Left hindlimb (tissue), 1 donor: Measurements from ENCODE around the gene OPTC.

ENCODE experiments used
- DNase-seq: peaks from one replicate; pipeline ENCODE4 v3.0.0-alpha.2; 2018

The OPTC gene

DNA sequence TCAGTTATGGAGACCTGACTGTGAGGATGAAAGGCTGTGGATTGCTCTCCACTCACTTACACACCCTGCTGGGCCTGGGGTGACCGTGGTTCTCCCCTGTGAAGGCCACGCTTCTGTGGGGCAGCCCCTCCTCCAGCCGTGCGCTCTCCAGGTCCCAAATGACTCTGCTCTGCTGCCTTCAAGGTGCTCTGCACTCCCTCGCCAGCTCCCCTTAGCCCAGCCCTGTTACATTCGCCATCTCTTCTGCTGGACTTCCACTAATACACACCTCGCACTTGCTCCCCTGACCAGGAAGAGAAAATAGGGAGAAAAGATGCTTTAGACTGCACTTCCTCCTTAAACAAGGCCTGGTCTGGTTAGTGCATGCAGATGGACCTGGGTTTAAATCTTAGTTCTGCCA, 24.6 kb downstream of the OPTC start:
- DNase-seq: no peak

GRCh38 chr1:203519053-203519840, 25.3 kb downstream of the OPTC start:
- DNase-seq: no peak

DNA sequence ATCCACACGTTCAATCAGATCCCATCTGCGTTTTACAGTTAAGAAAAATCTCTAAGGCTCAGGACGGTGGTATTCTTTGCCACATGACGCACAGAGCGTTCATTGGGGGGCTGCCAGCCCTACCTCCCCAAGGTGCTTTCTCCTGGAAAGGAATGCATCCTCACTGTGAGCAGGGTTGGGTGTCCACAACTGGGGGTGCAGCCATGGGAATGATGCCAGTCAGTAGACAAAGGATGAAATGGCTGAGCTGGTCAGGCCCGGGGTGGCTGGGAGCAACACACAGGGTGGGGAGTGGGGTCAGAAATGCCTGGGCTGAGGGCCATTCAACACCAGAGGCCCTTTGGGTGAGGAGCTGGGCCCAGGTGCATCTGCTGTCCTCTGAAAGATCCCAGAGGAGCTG, 25.9 kb downstream of the OPTC start:
- no peak for DNase-seq

DNA sequence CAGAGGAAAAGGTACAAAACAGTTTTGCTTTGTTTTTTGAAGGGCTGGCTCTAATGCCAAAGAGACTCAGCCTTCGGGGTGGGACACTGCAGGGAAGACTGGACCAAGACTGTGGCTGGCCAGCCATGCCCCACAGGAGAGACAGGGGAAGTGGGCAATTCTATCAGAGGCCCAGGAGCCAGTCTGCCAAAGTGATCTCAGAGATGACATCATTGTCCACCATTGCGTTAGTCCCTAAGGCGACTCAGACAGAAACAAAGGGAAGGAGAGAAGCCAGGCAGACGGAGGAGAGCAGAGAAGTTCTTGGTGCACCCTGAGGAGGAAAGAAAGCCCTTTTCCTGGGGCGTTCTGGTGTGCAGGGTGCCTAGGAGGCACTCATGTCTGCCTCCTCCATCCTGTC, 26.4 kb downstream of the OPTC start:
- no peak for DNase-seq

DNA sequence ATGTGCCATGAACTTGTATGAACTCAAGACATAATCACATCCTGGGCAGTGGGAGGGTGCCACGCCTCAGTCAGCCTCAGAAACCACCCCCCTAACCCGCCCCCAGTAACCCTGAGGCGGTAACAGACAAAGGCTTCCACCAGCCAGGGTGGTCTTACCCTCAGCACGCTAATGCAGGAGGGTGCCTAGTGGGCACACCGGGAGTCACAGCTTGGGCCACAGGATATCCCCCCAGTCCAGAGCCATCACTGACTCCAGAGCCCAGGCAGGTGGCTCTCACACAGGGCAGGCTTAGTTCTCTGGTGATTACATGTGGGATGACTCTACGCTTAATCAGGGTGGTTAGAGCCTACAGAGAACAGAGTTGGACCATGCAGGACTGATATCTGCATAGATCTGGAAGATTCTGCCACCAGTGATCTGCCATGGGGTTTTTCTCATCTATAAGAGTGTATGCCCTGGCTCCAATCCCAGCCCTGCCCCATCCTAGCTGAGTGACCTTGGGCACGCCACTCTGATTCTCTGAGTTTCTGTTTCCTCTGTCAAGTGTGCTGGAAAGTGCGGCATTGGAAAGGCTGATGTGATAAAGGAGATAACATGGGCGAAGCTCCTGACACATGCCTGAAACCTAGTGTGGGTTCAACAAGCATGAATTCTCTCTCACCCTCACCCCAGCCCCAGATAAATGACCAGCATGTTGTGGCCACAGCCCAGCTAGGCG, 27.3 kb downstream of the OPTC start:
- DNase-seq: no peak

- DNase-seq: no peak
Measured at GRCh38 chr1:203521812-203522211, 27.9 kb downstream of the OPTC start.

GRCh38 chr1:203522237-203522636, 28.3 kb downstream of the OPTC start:
- DNase-seq: no peak

DNA sequence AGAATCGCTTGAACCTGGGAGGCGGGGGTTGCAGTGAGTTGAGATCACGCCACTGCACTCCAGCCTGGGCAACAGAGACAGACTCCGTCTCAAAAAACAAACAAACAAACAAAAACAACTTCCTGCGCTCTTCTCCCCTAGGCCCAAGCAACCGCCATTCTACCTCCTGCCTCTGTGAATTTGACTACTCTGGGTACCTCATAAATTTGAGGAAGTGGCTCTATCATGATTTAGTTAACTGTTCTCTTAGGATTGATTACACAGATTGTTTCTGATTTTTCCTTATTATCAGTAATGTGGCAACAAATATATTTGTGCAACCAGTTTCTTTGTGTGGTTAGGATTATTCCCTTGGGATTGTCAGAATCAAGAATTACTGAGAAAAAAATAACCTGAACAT, 29.7 kb downstream of the OPTC start:
- no peak for DNase-seq

DNA sequence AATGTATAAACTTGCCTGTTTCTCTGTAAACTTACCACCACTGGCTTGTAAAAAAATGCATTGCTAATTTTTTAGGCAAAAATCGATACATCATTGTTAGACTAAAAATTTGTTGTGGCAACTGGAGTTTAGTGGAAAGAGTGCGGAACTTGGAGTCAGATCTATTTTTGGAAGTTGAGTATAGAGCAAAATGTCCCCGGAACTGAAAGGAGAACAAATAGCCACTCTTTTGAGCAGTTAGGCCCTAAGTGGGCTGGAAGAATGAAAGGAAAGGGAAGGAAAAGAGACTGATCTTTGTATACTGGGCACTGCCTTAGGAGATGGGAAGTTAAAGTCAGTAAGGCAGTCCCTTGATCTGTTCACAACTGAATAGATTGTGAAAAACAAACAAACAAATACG, 30.2 kb downstream of the OPTC start:
- no peak for DNase-seq

DNA sequence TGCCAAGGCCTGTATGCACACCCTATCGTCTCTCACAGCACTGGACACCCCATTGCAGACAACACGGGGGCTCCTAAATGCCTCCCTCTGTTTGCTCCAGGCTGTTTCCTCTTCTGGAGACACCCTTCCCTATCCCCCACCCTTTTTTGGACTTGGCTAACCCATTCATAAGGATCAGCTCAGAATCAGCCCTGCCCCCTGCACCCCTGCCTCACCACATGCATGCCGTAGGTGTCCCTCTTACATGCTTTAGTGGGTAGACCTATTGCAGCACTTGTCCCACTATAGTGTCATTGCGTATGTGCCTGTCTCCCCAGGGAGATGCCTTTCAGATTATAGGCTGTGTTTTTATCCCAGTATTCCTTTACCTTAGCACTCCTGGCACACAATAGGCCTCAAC, 30.9 kb downstream of the OPTC start:
- DNase-seq: no peak

DNA sequence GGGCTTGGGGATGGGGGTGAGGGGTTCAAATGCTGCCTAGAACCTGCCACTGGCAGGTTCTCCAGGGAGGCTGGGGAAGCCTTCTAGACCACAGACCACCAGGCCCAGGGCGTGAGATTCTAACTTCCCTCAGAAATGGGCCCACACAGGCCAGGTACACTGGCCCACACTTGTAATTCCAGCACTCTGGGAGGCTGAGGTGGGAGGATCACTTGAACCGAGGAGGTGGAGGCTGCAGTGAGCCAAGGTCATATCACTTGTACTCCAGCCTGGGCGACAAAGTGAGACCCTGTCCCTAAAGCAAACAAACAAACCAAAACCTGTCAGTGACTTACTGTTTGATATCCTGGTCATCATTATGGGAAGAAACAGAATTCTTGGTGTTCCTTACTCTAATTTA, 31.7 kb downstream of the OPTC start:
- no peak for DNase-seq

DNA sequence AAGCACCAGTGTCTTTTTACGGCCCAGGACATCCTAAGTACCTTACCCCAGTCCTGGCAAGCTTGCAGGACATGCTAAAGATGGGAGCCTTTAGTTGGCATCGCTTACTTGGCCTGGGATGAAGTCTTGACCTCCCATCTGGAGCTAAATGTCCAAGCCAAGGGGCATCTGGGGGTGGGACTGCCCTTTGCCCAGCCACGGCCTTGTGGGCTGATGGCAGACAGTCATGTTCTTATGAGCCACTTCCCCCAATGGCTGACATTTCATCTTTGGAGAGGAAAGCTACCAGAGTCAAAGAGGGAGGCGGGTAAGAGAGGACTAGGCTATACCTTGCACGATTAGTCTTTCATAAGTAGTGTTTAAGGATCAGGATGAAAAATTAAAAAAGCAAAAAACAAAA, 32.2 kb downstream of the OPTC start:
- DNase-seq: no peak

DNA sequence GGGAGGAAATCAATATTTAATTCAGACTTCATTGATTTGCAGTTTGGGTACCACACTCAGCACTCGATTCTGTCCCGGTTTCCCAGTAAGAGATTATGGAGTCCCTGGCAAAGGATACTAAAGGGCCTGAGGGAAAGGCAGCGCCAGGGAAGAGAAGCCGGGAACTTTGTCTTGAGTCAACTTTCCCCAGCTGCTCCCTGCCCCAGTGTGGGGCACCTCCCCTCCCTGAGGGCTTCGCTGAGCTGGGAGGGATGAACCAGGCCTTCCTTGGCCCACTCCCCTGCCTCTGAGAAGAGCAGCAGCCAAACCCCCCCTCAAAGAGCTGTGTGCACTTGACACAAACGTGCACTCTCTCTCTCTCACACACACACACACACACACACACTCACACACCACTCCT, 32.6 kb downstream of the OPTC start:
- no peak for DNase-seq

DNA sequence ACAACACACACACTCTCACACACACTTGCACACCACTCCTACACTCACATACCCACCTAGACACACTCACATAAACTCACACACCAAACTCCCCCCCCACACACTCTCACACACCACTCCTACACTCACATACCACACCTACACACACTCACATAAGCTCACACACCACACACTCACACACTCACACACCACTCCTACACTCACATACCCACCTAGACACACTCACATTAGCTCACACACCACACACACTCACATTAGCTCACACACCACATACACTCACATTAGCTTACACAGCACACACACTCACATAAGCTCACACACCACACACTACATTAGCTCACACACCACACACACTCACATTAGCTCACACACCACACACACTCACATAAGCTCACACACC, 33.1 kb downstream of the OPTC start:
- DNase-seq: no peak

GRCh38 chr1:203528063-203528462, 34.1 kb downstream of the OPTC start:
- DNase-seq: no peak

DNA sequence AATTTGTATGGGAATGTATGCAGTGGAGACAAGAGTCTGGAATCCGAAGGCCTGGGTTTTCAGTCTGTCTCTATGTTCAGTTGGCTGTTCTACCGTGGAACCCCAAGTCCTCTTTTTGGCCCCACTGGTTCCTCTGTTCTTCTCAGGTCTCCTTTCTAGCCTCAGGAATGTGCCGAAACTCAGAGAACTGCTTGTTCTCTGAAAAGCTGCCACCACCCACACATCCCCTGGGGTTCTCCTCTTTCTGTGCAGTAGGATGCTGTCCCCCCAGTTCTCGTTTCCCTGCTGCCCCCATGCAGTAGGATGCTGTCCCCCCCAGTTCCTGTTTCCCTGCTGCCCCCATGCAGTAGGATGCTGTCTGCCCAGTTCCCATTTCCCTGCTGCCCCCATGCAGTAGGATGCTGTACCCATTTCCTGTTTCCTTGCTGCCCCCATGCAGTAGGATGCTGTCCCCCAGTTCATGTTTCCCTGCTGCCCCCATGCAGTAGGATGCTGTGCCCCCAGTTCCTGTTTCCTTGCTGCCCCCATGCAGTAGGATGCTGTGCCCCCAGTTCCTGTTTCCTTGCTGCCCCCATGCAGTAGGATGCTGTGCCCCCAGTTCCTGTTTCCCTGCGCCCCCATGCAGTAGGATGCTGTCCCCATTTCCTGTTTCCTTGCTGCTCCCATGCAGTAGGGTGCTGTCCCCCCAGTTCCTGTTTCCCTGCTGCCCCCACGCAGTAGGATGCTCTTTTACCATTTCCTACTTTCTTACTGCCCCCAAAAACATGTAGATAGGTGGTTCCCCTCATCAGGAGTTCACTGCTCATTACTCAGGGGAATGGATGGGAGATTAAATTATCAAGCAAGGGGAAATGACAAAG, 35.3 kb downstream of the OPTC start:
- DNase-seq: no peak

GRCh38 chr1:203531063-203531462, 37.1 kb downstream of the OPTC start:
- DNase-seq: no peak

- DNase-seq: no peak
Measured at GRCh38 chr1:203534012-203534411, 40.1 kb downstream of the OPTC start.

GRCh38 chr1:203534526-203534925, 40.6 kb downstream of the OPTC start:
- DNase-seq: no peak

DNA sequence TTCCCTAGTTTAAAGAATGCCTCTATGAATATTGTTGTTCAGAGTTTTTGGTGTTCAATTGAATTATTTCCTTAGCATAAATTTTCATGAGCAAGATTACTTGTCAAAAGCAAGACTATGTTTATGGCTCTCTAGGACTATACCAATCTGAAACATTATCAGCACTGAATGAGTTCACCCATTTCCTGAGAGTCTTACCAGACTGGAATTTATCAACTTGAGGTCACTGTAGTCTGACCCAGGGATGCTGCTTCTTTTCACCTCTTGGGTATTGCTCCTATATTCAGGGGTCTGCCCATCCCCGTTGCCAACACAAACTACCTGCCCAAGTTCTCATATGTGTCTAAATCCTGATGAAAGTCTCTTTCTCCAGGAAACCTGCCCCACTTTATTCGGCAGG, 42.6 kb downstream of the OPTC start:
- no peak for DNase-seq

DNA sequence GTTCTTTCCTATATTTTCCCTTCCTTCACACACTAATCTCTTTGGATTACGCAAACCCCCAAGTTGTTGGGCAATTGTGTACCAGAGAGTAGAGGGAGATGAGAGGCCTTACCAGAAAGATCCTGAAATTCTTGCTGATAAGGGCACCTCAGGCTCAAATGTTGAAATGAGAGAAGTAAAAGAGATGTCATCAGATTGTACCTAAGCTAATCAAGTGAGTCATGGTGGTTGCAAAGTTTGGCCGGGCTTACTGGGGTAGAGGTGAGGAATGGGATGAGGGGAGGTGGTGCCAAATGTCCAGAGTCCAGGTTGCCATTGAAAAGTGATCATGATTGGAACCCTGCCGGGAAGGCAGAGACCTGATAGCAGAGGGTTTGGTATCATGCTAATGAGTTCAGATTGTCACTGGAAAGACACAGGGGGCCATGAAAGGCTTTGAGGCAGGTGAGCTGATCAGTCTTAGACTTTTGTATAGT, 43.1 kb downstream of the OPTC start:
- DNase-seq: no peak

DNA sequence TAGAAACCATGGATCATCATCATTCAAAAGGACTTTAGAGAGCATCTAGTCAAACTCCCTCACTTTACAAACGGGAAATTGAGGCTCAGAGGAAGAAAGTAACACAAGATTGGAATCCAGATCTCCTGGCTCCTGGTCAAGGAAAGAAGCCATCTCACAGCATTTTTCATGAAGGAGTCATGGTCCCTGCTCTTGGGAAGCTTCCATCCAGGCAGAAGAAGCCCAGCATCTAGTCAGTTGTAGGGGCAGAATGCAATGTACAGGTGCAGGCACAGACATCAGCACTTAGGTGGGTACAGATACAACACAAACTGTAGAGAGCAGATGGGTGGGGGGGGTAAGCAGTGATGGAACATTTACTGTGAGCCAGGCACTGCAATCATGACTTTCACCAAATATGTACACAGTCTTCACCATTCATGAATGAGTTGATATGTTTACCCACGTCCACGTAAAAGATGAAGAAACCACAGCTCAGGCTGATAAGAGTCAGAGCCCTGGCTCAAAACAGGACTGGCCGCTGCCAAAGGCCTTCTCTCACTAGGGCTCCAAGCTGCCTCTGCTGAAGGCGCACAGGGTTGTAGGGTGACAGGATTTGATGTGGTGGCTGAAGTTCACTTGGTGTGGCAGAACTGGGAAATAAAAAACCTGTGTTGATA, 44.0 kb downstream of the OPTC start:
- no peak for DNase-seq

- no peak for DNase-seq
Measured at GRCh38 chr1:203538726-203539125, 44.8 kb downstream of the OPTC start.
